ENCODE measurements around the gene MUCL3.
"Not testable (repeated sequence)": the region's sequence is repeated elsewhere in the genome, so short reads cannot be mapped to it uniquely, and the experiment has no call there.

Gene MUCL3

DNA sequence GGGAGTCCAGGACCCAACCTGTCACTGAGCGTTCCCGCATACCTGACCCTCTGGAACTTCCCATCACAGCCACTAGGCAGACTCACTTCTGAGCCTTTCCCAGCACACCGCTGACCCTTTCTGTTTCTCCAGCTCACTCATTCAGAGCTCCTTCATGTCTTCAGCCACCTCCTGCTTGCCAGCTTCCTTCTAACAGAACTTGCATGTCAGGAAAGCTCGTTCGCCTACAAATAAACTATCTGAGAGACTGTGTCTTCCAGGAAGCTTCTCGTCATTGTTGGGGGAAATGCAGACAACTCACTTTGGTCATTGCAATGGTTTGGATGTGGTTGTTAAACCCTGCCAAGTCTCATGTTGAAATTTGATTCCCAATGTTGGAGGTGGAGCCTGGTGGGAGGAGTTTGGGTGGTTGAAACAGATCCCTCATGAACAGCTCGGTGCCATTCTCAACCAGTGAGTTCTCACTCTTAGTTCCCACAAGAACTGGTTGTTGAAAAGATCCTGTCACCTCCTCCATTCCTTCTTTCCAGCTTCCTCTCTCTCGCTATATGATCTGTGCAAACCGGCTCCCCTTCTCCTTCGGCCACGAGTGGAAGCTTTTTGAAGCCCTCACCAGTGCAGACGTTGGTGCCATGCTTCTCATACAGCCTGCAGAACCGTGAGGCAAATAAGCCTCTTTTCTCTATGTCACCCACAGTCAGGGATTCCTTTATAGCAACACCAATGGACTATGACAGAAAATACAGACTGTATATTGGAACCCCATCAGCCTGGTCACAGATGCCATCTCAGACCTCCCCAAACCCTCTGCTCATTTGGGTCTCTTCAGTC, 41.4 kb downstream of the MUCL3 start:
- DNase-seq: no peak

DNA sequence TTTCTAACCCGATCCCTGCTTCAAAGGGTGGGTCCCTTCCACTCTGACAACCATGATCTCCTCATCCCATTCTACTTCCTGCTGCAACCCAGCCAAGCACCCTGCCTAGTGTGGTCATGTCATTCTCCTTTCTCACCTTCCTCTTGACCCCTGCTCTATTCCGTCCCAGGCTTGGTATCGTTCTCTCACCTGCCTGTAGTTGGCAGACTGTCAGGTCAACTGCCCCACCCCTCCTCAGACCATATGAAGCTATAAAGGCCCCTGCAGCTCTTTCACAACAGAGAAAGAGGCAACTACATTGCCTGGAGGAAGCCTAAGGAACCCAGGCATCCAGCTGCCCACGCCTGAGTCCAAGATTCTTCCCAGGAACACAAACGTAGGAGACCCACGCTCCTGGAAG, 42.7 kb downstream of the MUCL3 start, which contains the start of gene MUC21:
Gene MUC21, plus strand, starts transcription at position 280 of the 400 bp plus-strand sequence. CDS start 241 bp downstream, outside the sequence.
- no peak for DNase-seq

DNA sequence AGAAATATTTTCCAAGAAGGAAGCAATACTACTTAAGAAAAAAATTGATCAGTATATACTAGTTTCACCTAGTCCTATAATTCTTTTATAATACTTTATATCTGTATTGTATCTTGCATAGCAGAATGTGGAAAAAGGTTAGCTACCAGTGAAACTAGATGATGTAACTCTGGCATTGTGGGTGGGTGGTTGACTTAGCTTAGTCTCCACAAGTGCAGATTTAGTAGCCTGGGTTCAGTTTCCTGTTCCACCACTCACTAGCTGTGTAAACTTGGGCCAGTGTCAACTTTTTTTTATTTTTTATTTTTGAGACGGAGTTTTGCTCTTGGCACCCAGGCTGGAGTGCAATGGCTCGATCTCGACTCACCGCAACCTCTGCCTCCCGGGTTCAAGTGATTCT, 44.7 kb downstream of the MUCL3 start:
- no peak for DNase-seq

DNA sequence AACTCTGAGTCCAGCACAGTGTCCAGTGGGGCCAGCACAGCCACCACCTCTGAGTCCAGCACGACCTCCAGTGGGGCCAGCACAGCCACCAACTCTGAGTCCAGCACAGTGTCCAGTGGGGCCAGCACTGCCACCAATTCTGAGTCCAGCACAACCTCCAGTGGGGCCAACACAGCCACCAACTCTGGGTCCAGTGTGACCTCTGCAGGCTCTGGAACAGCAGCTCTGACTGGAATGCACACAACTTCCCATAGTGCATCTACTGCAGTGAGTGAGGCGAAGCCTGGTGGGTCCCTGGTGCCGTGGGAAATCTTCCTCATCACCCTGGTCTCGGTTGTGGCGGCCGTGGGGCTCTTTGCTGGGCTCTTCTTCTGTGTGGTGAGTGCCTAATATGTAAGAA, 46.5 kb downstream of the MUCL3 start:
- no peak for DNase-seq

DNA sequence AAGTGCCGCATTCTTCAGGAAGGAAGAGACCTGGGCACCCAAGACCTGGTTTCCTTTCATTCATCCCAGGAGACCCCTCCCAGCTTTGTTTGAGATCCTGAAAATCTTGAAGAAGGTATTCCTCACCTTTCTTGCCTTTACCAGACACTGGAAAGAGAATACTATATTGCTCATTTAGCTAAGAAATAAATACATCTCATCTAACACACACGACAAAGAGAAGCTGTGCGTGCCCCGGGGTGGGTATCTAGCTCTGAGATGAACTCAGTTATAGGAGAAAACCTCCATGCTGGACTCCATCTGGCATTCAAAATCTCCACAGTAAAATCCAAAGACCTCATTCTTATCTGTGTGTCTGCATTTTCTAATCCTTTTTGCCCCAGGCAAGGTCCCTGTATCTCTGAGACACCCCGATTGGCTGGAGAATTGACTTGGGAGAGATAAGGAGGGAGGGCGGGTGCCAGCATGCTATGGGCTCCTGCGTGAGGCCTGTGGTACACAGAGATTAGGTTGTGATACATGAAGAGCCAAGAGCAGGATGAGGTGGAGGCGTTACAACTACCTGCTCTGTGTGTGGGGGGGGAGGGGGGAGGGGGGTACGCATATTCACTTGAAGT, 47.5 kb downstream of the MUCL3 start:
- DNase-seq: no peak

DNA sequence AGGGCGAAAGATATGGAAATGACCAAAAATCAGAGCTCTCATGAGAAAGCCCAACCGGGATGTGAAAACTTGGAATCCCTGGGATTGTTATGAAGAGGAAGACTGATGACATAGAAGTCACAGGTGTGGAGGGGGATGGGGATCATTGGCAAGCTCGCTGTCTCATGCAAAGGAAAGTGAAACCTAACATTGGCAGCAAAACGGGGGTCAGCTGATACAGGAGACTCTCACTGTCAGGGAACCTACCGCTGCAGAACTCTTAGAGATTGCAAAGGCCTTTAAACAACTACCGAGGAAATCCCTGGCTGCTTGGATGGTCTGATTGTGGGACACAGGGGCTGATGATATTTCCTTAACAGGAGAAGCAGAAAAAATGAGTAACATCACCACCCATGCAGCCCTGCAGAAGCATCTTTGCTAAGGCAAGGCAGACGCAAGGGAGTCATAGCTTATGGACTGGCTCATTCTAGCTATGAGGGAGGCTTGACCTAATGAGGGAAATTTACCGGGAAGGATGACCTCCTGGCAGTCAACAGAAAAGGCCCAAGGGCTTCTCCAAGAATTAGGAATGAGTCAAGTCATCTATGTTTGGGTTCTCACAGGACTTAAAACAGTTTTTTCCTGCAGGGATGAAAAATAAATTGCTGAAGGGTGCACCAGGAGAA, 49.8 kb downstream of the MUCL3 start:
- DNase-seq: no peak

DNA sequence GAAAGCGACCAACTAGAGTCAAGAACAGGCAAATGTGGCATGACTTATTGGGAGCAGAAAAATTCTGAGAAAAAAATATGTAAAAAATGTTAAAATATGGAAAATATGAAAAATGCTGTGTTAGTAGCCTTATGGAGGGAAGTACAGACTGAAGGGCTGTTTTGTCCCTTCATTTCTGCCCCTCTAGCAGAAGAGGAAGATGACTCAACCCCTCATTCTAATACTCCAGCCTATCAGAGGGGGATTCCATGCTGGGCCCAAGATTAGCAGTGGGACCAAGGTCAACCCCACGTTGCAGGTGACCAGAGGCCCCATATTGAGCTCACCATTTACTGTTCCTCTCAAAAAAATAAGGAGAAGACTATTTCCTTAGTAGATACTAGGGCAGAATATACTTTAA, 51.1 kb downstream of the MUCL3 start:
- no peak for DNase-seq

DNA sequence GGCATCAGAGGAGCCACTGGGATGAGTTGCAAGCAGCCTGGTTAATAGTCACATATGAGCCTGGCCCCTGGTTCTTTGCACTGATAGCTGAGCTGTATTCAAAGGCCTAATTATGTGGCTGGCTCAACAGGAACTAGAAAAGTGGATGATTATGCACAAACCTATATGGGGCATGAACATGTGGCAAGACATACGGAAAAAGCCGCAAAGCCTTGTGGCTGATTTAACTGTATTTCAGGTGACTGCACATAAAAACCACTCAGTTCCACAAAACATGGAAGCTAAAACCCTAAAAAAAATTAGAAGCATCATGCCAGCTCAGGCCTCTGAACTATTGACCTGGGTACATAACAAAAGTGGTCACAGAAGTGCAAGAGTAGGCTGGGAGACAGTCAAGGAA, 56.5 kb downstream of the MUCL3 start:
- DNase-seq: no peak

DNA sequence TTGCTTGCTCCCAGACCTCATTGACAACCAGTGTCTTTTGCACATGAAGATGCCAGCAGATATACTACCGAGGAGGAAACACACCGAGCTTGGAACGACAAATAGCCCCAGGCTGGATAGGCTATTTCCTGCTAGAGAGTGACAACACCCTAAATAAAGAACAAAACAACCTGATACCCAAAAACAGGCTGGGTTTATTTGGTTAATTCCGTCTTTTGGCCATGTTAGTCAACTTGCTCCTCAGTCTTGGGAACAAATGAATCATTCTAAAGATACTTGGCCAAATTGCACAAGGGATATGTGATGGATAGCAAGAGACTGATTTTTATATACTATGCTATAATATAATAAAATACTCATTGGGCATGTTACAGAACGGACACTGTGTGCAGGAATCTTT, 58.0 kb downstream of the MUCL3 start:
- DNase-seq: no peak

DNA sequence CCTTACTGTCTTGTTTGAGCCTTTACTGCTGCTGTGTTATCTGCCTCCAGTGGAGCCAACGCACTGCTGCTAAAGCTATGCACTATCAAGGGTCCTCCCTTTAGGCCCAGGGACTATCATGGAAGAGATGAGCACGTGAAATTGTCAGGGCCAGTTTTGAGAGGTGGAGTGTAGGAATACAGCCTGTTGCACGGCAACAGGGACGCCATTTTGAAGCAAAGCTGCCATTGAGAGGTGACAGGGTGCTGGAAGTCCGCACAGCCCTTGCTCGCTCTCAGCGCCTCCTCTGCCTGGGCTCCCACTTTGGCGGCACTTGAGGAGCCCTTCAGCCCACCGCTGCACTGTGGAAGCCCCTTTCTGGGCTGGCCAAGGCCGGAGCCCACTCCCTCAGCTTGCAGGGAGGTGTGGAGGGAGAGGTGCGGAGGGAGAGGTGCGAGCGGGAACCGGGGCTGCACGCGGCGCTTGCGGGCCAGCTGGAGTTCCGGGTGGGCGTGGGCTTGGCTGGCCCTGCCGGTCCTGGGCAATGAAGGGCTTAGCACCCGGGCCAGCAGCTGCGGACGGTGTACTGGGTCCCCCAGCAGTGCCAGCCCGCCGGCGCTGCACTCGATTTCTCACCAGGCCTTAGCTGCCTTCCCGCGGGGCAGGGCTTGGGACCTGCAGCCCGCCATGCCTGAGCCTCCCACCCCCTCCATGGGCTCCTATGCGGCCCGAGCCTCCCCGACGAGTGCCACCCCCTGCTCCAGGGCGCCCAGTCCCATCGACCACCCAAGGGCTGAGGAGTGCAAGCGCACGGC, 59.5 kb downstream of the MUCL3 start:
- not testable (repeated sequence) for DNase-seq

DNA sequence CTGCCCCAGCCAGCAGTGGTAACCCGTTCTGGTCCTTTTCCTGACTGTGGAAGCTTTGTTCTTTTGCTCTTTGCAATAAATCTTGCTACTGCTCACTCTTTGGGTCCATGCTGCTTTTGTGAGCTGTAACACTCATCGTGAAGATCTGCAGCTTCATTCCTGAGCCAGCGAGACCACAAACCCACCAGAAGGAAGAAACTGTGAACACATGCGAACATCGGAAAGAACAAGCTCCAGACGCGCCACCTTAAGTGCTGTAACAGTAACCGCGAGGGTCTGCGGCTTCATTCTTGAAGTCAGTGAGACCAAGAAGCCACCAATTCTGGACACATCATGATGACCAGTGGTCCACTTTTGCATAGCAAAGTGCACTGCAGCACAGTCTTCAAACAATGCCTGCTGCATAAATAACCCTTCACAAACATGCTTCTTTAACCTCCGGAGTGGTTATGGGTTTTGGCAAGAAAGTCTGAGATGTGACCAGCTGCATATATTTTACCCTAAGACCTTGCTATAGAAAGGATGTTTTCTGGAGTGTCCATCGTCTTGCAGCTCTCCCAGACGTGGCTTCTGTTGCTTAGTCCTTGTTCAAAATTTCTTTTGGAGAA, 60.6 kb downstream of the MUCL3 start:
- DNase-seq: no peak

DNA sequence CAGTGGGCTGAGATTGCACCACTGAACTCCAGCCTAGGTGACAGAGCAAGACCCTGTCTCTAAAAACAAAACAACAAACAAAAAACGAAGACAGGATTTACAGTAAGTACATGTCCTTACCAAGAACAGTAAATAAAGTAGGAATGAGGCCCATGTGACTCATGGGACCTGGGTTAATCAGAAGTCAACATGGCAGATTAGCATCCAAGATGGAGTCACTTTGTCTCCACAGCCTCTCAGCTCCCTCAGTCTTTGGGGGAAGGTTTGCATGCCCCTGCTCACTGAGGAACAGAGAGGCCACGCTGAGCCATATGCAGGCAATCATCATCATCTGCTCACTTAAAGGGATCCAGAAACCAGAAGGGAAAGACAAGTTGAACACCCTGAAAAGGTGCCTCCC, 61.7 kb downstream of the MUCL3 start:
- no peak for DNase-seq
